Measurements from ENCODE around the gene RCOR3. TPM values are rescaled to one million over a fixed set of nuclear protein-coding genes. Genes with fewer than 3 reads are reported as not detected.

Gene RCOR3
- total and polyA plus RNA-seq, 10 of the 15 experiments (the other 5 are each of a cell fraction or from before 2014, with no cell fraction given): 8.0 to 55.0 (median 25.1) TPM

- no TSS peak for BruUV-seq (replicated peaks)
- H3K36me3 ChIP-seq (ENCODE audit: control insufficient read depth in 2 of 2, insufficient read depth in 2 of 2, low read length in 1 of 2): peaks cover 19 to 38% of the 10 kb centered on the region in 2 experiments
- no peak for DNase-seq (ENCODE audit: low read depth, low spot score)
- H3K9me3 ChIP-seq (replicated peaks; ENCODE audit: control insufficient read depth, insufficient read depth, low read length): peaks cover 3% of the 10 kb centered on the region; the same call in 2 of the 3 replicates
- intact Hi-C loops (cut with micrococcal nuclease; ENCODE audit: unreplicated experiment) (no loop called here), in situ Hi-C loops (cut with MboI) (no loop called here)
- H2AFZ ChIP-seq (ENCODE audit: control insufficient read depth, low read depth, low read length): no peak overlapping the region
- no peak overlapping the region for H3K4me3 ChIP-seq
- H3K27ac ChIP-seq (ENCODE audit: control insufficient read depth, insufficient read depth): no peak overlapping the region
- ChIA-PET CTCF (interaction anchor here (0.5 to 3.6 kb wide), 6 partner anchors 11 to 409 kb away, joined by 4 to 22 read pairs (median 6); no protein-coding TSS in a partner anchor), POLR2A (no interaction called here), RAD21 (ENCODE audit: unreplicated experiment) (interaction anchor here (1.9 to 2.6 kb wide), 2 partner anchors 29 to 33 kb away, joined by 7 to 9 read pairs; no protein-coding TSS in a partner anchor), SMC1A (ENCODE audit: uncharacterized antibody, unreplicated experiment) (interaction anchor here (0.7 to 2.0 kb wide), 4 partner anchors 9 to 961 kb away, joined by 3 to 10 read pairs (median 4); no protein-coding TSS in a partner anchor)
- H3K4me2 ChIP-seq (ENCODE audit: control insufficient read depth, insufficient read depth): no peak overlapping the region
- TF ChIP-seq ZNF207 (IDR thresholded peaks at IDR 0.05; ENCODE audit: borderline replicate concordance): no peak
- no peak for TF ChIP-seq POLR2AphosphoS2 (IDR thresholded peaks at IDR 0.05; ENCODE audit: low read depth, low read length)
- TF ChIP-seq MTA2 (IDR thresholded peaks at IDR 0.05; ENCODE audit: low read depth): no peak
- TF ChIP-seq EP300 (IDR thresholded peaks at IDR 0.05; ENCODE audit: borderline replicate concordance in 1 of 2, control insufficient read depth in 1 of 2, low read depth in 2 of 2, low read length in 2 of 2): no peak
- TF ChIP-seq PAX8 (IDR thresholded peaks at IDR 0.05): no peak
- no peaks in the 10 kb centered on the region for H3K27me3 ChIP-seq (replicated peaks in 1 of 2; ENCODE audit: control insufficient read depth in 2 of 2, insufficient read depth in 2 of 2, low read length in 1 of 2)
- H3K79me2 ChIP-seq (ENCODE audit: control insufficient read depth, insufficient read depth, low read length): peaks cover 4% of the 10 kb centered on the region
- no peak overlapping the region for H3K9ac ChIP-seq (ENCODE audit: control insufficient read depth, insufficient read depth, low read length)
- H4K20me1 ChIP-seq (ENCODE audit: control insufficient read depth, insufficient read depth): peaks cover 2% of the 10 kb centered on the region; the same call in 1 of the 2 replicates
- H3K4me1 ChIP-seq (ENCODE audit: control insufficient read depth, insufficient read depth, low read length): peaks cover 4% of the 10 kb centered on the region
- no peak for ATAC-seq
- no peak for FAIRE-seq
- 69% methylated on average over 5 of the region's 5 CpGs for WGBS (ENCODE audit: insufficient coverage, insufficient replicate concordance, low lambda C conversion rate, missing lambda C conversion rate)
These were observed 97.7 kb downstream of the RCOR3 start for GRCh38 chr1:211356723-211357407.

- Histone ChIP-seq H3K79me2 (ENCODE audit: control insufficient read depth, insufficient read depth, low read length) (no peaks in the 10 kb centered on the region), H2AFZ (ENCODE audit: control insufficient read depth, low read depth, low read length) (no peak overlapping the region), H3K4me1 (ENCODE audit: control insufficient read depth, insufficient read depth, low read length) (no peaks in the 10 kb centered on the region), H3K36me3 (ENCODE audit: control insufficient read depth in 2 of 2, insufficient read depth in 2 of 2, low read length in 1 of 2) (peaks cover 16 to 37% of the 10 kb centered on the region in 2 experiments), H3K27ac (ENCODE audit: control insufficient read depth, insufficient read depth) (no peak overlapping the region), H3K27me3 (replicated peaks in 1 of 2; ENCODE audit: control insufficient read depth in 2 of 2, insufficient read depth in 2 of 2, low read length in 1 of 2) (no peaks in the 10 kb centered on the region), H3K9ac (ENCODE audit: control insufficient read depth, insufficient read depth, low read length) (no peak overlapping the region), H3K4me2 (ENCODE audit: control insufficient read depth, insufficient read depth) (no peak overlapping the region), H3K4me3 (no peak overlapping the region), H4K20me1 (ENCODE audit: control insufficient read depth, insufficient read depth) (peaks cover 2% of the 10 kb centered on the region; the same call in 1 of the 2 replicates), H3K9me3 (replicated peaks; ENCODE audit: control insufficient read depth, insufficient read depth, low read length) (no peaks in the 10 kb centered on the region)
- in situ Hi-C loops (cut with MboI): no loop called here
- ChIA-PET CTCF (interaction anchor here (0.7 to 1.8 kb wide), 4 partner anchors 11 to 260 kb away, joined by 3 to 7 read pairs (median 4); no protein-coding TSS in a partner anchor), RAD21 (ENCODE audit: unreplicated experiment) (no interaction called here), POLR2A (interaction anchor here (0.7 to 1.5 kb wide), 2 partner anchors 11 to 705 kb away, joined by 4 to 5 read pairs; no protein-coding TSS in a partner anchor), SMC1A (ENCODE audit: uncharacterized antibody, unreplicated experiment) (interaction anchor here (0.6 to 2.0 kb wide), 3 partner anchors 11 to 30 kb away, joined by 3 to 5 read pairs (median 4); no protein-coding TSS in a partner anchor)
- intact Hi-C loops (cut with micrococcal nuclease; ENCODE audit: unreplicated experiment): no loop called here
- ATAC-seq (no peak), FAIRE-seq (no peak), DNase-seq (ENCODE audit: low read depth, low spot score) (no peak)
- no TSS peak for BruUV-seq (replicated peaks)
- 100% methylated on average over 1 of the region's 1 CpG for WGBS (ENCODE audit: insufficient coverage, insufficient replicate concordance, low lambda C conversion rate, missing lambda C conversion rate)
- TF ChIP-seq YBX1 (IDR thresholded peaks at IDR 0.05) (no peak), ETV6 (conservative IDR thresholded peaks at IDR 0.05 in 1 of 2, IDR thresholded peaks at IDR 0.05 in 1 of 2; ENCODE audit: borderline replicate concordance in 1 of 2, low read depth in 1 of 2) (no peak), NFYB (IDR thresholded peaks at IDR 0.05; ENCODE audit: insufficient read depth, low read depth, low read length) (no peak), EZH2 (IDR thresholded peaks at IDR 0.05; ENCODE audit: borderline replicate concordance, control insufficient read depth, low read depth, low read length) (no peak), E4F1 (IDR thresholded peaks at IDR 0.05; ENCODE audit: borderline replicate concordance, partially characterized antibody) (no peak), KAT2A (conservative IDR thresholded peaks at IDR 0.05; ENCODE audit: control insufficient read depth, low read depth, low read length) (no peak), ZBED1 (IDR thresholded peaks at IDR 0.05; ENCODE audit: borderline replicate concordance) (no peak), PAX8 (IDR thresholded peaks at IDR 0.05) (no peak), RBBP5 (conservative IDR thresholded peaks at IDR 0.05) (no peak), TCF7 (IDR thresholded peaks at IDR 0.05; ENCODE audit: borderline replicate concordance) (no peak)
These were observed 99.5 kb downstream of the RCOR3 start for GRCh38 chr1:211358685-211359084.

Data from GM12878 (cell line).